IMR-90 (cell line): ENCODE data around the gene APOA4. TPM values are rescaled to one million over a fixed set of nuclear protein-coding genes. Genes with fewer than 3 reads are reported as not detected.

Experiments used
- ATAC-seq: fragments of 200-7000 bp; cut with Tn5 transposase; 2 replicates; pipeline ENCODE4 v1.9.1; 2020; ENCODE audit warnings: low read depth, mild to moderate bottlenecking, moderate library complexity
- BruUV-seq: library from RNA; stranded (reverse); fragments of 400-500 nt; replicated peaks from 2 replicates; lab custom pipeline; 2021; lab: Mats Ljungman, UMichigan
- CTCF ChIA-PET: fragments of 300-600 bp; formaldehyde crosslinking; extraction: SDS; loops from one replicate; lab custom pipeline; 2021; ENCODE audit warnings: antibody characterized with exemption; lab: Yijun Ruan, JAX
- POLR2A ChIA-PET: fragments of 300-600 bp; sonication (Branson Sonifier 250); formaldehyde crosslinking; loops from one replicate; lab custom pipeline; 2022; ENCODE audit warnings: antibody characterized with exemption; ENCODE audit not compliant: unreplicated experiment; lab: Charles Lee
- DNase-seq: peaks from one replicate; pipeline ENCODE4 v3.0.0; 2013
- H2AFZ ChIP-seq: replicated peaks from 2 replicates; pipeline ENCODE3; 2013; ENCODE audit warnings: low read length, mild to moderate bottlenecking; ENCODE audit not compliant: poor library complexity
- H2AK5ac ChIP-seq: 2 replicates; pipeline ENCODE4 v1.6.1; 2013; ENCODE audit warnings: low read depth, low read length, inconsistent platforms
- H2AK9ac ChIP-seq: replicated peaks from 2 replicates; pipeline ENCODE3; 2013; ENCODE audit warnings: mild to moderate bottlenecking, low read depth, low read length, moderate library complexity; ENCODE audit not compliant: poor library complexity
- H2BK120ac ChIP-seq: 2 replicates; pipeline ENCODE4 v1.6.1; 2013; ENCODE audit warnings: low read depth, low read length, inconsistent platforms
- H2BK15ac ChIP-seq: 3 replicates; pipeline ENCODE4 v1.6.1; 2013; ENCODE audit warnings: low read depth, low read length, inconsistent platforms
- H2BK20ac ChIP-seq: 2 replicates; pipeline ENCODE4 v1.6.1; 2013; ENCODE audit warnings: low read depth, mild to moderate bottlenecking, inconsistent platforms, low read length, moderate library complexity
- H2BK5ac ChIP-seq: 2 replicates; pipeline ENCODE4 v1.6.1; 2013; ENCODE audit warnings: mild to moderate bottlenecking, low read depth, low read length, inconsistent platforms; ENCODE audit not compliant: poor library complexity, severe bottlenecking
- H3K14ac ChIP-seq: replicated peaks from 2 replicates; pipeline ENCODE4 v1.6.1; 2013; ENCODE audit warnings: low read depth, low read length, inconsistent platforms
- H3K18ac ChIP-seq: 2 replicates; pipeline ENCODE4 v1.6.1; 2013; ENCODE audit warnings: low read depth, low read length, control low read depth
- H3K23ac ChIP-seq: 2 replicates; pipeline ENCODE4 v1.6.1; 2013; ENCODE audit warnings: low read depth, low read length, inconsistent platforms
- H3K27ac ChIP-seq: 2 replicates; pipeline ENCODE4 v1.5.1; 2013; ENCODE audit warnings: mild to moderate bottlenecking, control low read depth, low read length; ENCODE audit not compliant: insufficient read depth
- H3K27me3 ChIP-seq: 2 replicates; pipeline ENCODE4 v1.6.1; 2013; ENCODE audit warnings: low read length; ENCODE audit not compliant: control insufficient read depth, insufficient read depth
- H3K36me3 ChIP-seq: 2 replicates; pipeline ENCODE4 v1.6.1; 2013; ENCODE audit warnings: low read length, mixed read lengths; ENCODE audit not compliant: control insufficient read depth, insufficient read depth
- H3K4ac ChIP-seq: 2 replicates; pipeline ENCODE4 v1.6.1; 2013; ENCODE audit warnings: low read depth, low read length, inconsistent platforms
- H3K4me1 ChIP-seq: 2 replicates; pipeline ENCODE4 v1.6.1; 2013; ENCODE audit warnings: low read length, mixed read lengths; ENCODE audit not compliant: control insufficient read depth, insufficient read depth
- H3K4me2 ChIP-seq: 2 replicates; pipeline ENCODE4 v1.6.1; 2013; ENCODE audit warnings: low read depth, mild to moderate bottlenecking, control low read depth, low read length, moderate library complexity
- H3K4me3 ChIP-seq: 2 replicates; pipeline ENCODE4 v1.5.1; 2013; ENCODE audit warnings: low read depth, mild to moderate bottlenecking, control low read depth, low read length, moderate library complexity; ENCODE audit not compliant: insufficient read depth
- H3K56ac ChIP-seq: 2 replicates; pipeline ENCODE4 v1.6.1; 2013; ENCODE audit warnings: low read length, inconsistent platforms; ENCODE audit not compliant: insufficient read depth; ENCODE audit errors: extremely low read depth
- H3K79me1 ChIP-seq, 2 experiments: 2 replicates each; pipeline ENCODE4 v1.6.1; 2013; ENCODE audit warnings: low read length in 2 of 2, inconsistent platforms in 1 of 2, low read depth in 1 of 2
- H3K9ac ChIP-seq: 2 replicates; pipeline ENCODE4 v1.6.1; 2013; ENCODE audit warnings: low read depth, low read length, control low read depth
- H3K9me1 ChIP-seq: 2 replicates; pipeline ENCODE4 v1.6.1; 2013; ENCODE audit warnings: low read length, inconsistent platforms; ENCODE audit not compliant: insufficient read depth
- H3K9me3 ChIP-seq: 2 replicates; pipeline ENCODE4 v1.6.1; 2013; ENCODE audit warnings: low read length; ENCODE audit not compliant: control insufficient read depth, insufficient read depth
- H4K20me1 ChIP-seq: 2 replicates; pipeline ENCODE4 v1.6.1; 2013; ENCODE audit warnings: low read length, inconsistent platforms; ENCODE audit not compliant: insufficient read depth
- H4K5ac ChIP-seq: 2 replicates; pipeline ENCODE4 v1.6.1; 2013; ENCODE audit warnings: mild to moderate bottlenecking, low read depth, low read length, control low read depth
- H4K8ac ChIP-seq, 2 experiments: 2 replicates each; pipeline ENCODE4 v1.6.1; 2013; ENCODE audit warnings: low read depth in 2 of 2, low read length in 2 of 2, control low read depth in 1 of 2, inconsistent platforms in 1 of 2
- H4K91ac ChIP-seq: 2 replicates; pipeline ENCODE4 v1.6.1; 2013; ENCODE audit warnings: low read depth, low read length, inconsistent platforms; ENCODE audit not compliant: insufficient read depth
- CHD1 ChIP-seq: IDR thresholded peaks from 2 replicates; pipeline ENCODE4 v1.6.1; 2012; ENCODE audit warnings: low read depth, low read length, improper control_type of control experiment
- NFE2L2 ChIP-seq: fragments of 150-350 bp; IDR thresholded peaks from 2 replicates; pipeline ENCODE4 v1.6.1; 2016; ENCODE audit warnings: low read depth, mild to moderate bottlenecking, low read length
- WGBS, 2 experiments: methylation state at CpG; one replicate each; pipeline versions ENCODE4 v1.1.5 to v1.1.7; 2013; ENCODE audit warnings: missing lambda C conversion rate in 2 of 2; ENCODE audit not compliant: insufficient read length in 1 of 2; ENCODE audit errors: extremely low coverage in 2 of 2; 5-methylcytosine and 5-hydroxymethylcytosine counted together
- dilution Hi-C: fragments of 300-500 bp; cut with HindIII; formaldehyde crosslinking; loops from one replicate; pipeline ENCODE4 v1.14.3; 2018; ENCODE audit warnings: low sequenced_read_pairs; ENCODE audit not compliant: unreplicated experiment
- in situ Hi-C: fragments of 300-500 bp; cut with MboI; formaldehyde crosslinking; loops from 3 replicates; pipeline ENCODE4 v1.14.3; 2019; ENCODE audit warnings: low sequenced_read_pairs, inconsistent platforms, mixed read lengths
- intact Hi-C: fragments of 100-400 bp; cut with micrococcal nuclease; formaldehyde crosslinking; loops from 2 replicates; pipeline ENCODE4 v1.10.0; 2022
- polyA plus RNA-seq, 3 experiments: library from polyadenylated mRNA; depleted of rRNA; stranded (reverse); fragments of >200 nt; gene quantifications; 2 replicates each; pipeline ENCODE4 v1.2.3, GENCODE V29; 2012; ENCODE audit warnings: low replicate concordance in 1 of 3
- total RNA-seq: library from RNA; depleted of rRNA; stranded (reverse); fragments of >200 nt; gene quantifications from 2 replicates; pipeline ENCODE4 v1.2.3, GENCODE V29; 2012

APOA4 gene
- total and polyA plus RNA-seq, 2 of the 4 experiments (the other 2 are of a cell fraction) = not detected

GRCh38 chr11:116800610-116801009 is 22.5 kb downstream of the APOA4 start:
- no peak overlapping the region for H3K27ac ChIP-seq
- H3K18ac ChIP-seq = no peak overlapping the region
- H2BK20ac ChIP-seq = no peak overlapping the region
- H3K9ac ChIP-seq = no peak overlapping the region
- no peak overlapping the region for H3K23ac ChIP-seq
- H3K9me3 ChIP-seq = no peaks in the 10 kb centered on the region
- H4K5ac ChIP-seq = no peak overlapping the region
- H3K36me3 ChIP-seq = no peaks in the 10 kb centered on the region
- H4K8ac ChIP-seq = no peak overlapping the region
- no peak overlapping the region for H2BK120ac ChIP-seq
- H3K4me2 ChIP-seq = no peak overlapping the region
- no peak overlapping the region for H3K56ac ChIP-seq
- ATAC-seq (no peak), DNase-seq (no peak)
- H3K9me1 ChIP-seq = no peaks in the 10 kb centered on the region
- WGBS, 2 experiments = no CpG with 5 or more reads among the region's 2 CpGs
- no peak overlapping the region for H2BK5ac ChIP-seq
- H3K4ac ChIP-seq = no peak overlapping the region
- in situ Hi-C loops = no loop called here
- no peaks in the 10 kb centered on the region for H3K79me1 ChIP-seq
- intact Hi-C loops = no loop called here
- no peaks in the 10 kb centered on the region for H3K4me1 ChIP-seq
- peaks cover 13% of the 10 kb centered on the region for H3K27me3 ChIP-seq
- no peak overlapping the region for H3K4me3 ChIP-seq
- ChIA-PET POLR2A (interaction anchor here (0.7 kb wide), 1 partner anchor 1500 kb away, joined by 3 read pairs; no protein-coding TSS in a partner anchor), CTCF (interaction anchor here (1.4 kb wide), 1 partner anchor 9 kb away, joined by 3 read pairs; the partner anchor contains the start of gene APOA5)
- TF ChIP-seq NFE2L2 (peak; percentile 80), CHD1 (no peak)
- no TSS peak for BruUV-seq
- no peak overlapping the region for H2AK5ac ChIP-seq
- H2AK9ac ChIP-seq = no peak overlapping the region
- no peak overlapping the region for H2AFZ ChIP-seq
- dilution Hi-C loops = no loop called here
- H2BK15ac ChIP-seq = no peak overlapping the region
- H3K14ac ChIP-seq = no peak overlapping the region
- H4K91ac ChIP-seq = no peak overlapping the region
- H4K20me1 ChIP-seq = no peaks in the 10 kb centered on the region
